Neural progenitor cell (in vitro differentiated cells): ENCODE data around the gene TEX19.

ENCODE experiments used
- EZH2 ChIP-seq: fragments of 200-600 bp; sonication (generic); IDR thresholded peaks from 2 replicates; pipeline ENCODE4 v1.6.1; 2017; ENCODE audit warnings: antibody characterized with exemption, mild to moderate bottlenecking, moderate library complexity
- EZH2phosphoT487 ChIP-seq: fragments of 200-600 bp; sonication (generic); IDR thresholded peaks from 2 replicates; pipeline ENCODE4 v1.6.1; 2017; ENCODE audit warnings: antibody characterized with exemption
- TF ChIP-seq, protein P1 (sequence below): fragments of 200-600 bp; sonication (generic); IDR thresholded peaks from 2 replicates; pipeline ENCODE4 v1.5.1; 2017; ENCODE audit warnings: antibody characterized with exemption, mild to moderate bottlenecking

- TF ChIP-seq, protein P1, sequence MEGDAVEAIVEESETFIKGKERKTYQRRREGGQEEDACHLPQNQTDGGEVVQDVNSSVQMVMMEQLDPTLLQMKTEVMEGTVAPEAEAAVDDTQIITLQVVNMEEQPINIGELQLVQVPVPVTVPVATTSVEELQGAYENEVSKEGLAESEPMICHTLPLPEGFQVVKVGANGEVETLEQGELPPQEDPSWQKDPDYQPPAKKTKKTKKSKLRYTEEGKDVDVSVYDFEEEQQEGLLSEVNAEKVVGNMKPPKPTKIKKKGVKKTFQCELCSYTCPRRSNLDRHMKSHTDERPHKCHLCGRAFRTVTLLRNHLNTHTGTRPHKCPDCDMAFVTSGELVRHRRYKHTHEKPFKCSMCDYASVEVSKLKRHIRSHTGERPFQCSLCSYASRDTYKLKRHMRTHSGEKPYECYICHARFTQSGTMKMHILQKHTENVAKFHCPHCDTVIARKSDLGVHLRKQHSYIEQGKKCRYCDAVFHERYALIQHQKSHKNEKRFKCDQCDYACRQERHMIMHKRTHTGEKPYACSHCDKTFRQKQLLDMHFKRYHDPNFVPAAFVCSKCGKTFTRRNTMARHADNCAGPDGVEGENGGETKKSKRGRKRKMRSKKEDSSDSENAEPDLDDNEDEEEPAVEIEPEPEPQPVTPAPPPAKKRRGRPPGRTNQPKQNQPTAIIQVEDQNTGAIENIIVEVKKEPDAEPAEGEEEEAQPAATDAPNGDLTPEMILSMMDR = no peak
- TF ChIP-seq EZH2phosphoT487 = no peak
- no peak for TF ChIP-seq EZH2
Observed at GRCh38 chr17:82314727-82315605, 44.1 kb upstream of the TEX19 start.
